ENCODE measurements around the gene KRT25.
"Not testable (repeated sequence)": the region's sequence is repeated elsewhere in the genome, so short reads cannot be mapped to it uniquely, and the experiment has no call there.

DNA sequence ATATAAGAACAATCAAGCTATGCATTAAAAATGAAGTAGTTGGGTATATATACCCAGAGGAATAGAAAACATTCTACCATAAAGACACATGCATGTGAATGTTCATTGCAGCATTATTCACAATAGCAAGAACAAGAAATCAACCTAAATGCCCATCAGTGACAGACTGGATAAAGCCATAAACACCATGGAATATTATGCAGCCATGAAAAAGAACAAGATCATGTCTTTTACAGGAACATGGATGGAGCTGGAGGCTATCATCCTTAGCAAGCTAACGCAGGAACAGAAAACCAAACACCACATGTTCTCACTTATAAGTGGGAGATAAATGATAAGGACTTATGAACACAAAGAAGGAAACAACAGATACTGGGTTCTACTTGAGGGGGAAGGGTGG, 6.5 kb downstream of the KRT25 start:
- not testable (repeated sequence) for TF ChIP-seq CTCF, POLR2A, EP300 (IDR thresholded peaks at IDR 0.05)
